HG03159 (cell line): ENCODE measurements around the gene RPL36.
"Not testable (repeated sequence)": the region's sequence is repeated elsewhere in the genome, so short reads cannot be mapped to it uniquely, and the experiment has no call there.

Source experiments
- ATAC-seq: cut with Tn5 transposase; IDR thresholded peaks from one replicate; pipeline ENCODE4 v1.9.1; 2021; ENCODE audit warnings: mild to moderate bottlenecking, moderate library complexity; ENCODE audit not compliant: unreplicated experiment

Gene RPL36

GRCh38 chr19:5703819-5704818 is 14.0 kb downstream of the RPL36 start:
- no peak for ATAC-seq

- no peak for ATAC-seq
Observed at GRCh38 chr19:5705552-5705951, 15.5 kb downstream of the RPL36 start.

- ATAC-seq = no peak
Observed at GRCh38 chr19:5706876-5707573, 16.9 kb downstream of the RPL36 start.

DNA sequence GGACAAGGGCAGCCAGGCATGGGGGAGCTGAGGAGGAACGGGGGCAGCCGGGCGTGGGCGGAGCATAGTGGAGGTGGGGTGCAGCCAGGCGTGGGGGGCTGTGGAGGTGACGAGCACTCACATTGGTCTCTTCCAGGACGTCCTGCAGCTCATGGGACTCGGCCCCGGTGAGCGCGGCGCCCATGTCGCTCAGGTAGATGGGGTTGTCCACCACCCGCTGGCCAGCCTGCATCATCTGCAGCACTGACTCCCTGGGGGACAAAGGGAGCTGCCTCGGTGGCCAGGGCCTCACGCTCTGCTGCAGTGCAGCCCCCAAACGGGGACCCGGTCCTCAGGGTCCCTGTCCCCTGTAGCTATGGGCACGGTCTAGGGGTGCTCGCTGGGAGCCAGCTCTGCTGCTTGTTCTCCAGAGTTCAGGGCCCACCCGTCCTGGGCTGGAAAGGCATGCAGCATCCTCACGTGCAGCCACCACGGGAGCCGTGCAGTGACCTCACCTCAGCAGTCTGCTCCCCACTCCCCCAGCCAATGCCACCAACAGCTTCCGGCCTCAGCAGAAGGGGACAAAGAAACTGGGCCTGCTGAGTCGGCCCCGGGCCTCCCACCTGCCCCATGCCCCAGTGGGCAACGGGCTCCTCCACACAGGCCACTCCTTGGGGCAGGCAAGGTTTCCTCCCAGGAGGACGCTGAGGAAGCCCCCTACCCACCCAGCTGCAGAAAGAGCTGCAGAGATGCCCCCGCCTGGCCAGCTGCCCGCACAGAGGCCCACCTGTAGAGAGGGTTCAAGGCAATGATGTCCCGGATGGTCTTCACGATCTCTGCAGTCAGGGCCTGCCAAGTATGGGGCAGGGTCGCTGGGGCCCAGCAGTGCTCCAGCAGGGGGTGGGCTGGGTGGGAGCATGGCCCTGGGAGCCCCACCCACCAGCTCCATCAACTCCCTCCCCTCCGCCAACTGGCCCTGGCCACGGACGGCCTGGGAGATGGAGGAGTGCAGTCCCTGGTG is 17.8 kb downstream of the RPL36 start:
- no peak for ATAC-seq

DNA sequence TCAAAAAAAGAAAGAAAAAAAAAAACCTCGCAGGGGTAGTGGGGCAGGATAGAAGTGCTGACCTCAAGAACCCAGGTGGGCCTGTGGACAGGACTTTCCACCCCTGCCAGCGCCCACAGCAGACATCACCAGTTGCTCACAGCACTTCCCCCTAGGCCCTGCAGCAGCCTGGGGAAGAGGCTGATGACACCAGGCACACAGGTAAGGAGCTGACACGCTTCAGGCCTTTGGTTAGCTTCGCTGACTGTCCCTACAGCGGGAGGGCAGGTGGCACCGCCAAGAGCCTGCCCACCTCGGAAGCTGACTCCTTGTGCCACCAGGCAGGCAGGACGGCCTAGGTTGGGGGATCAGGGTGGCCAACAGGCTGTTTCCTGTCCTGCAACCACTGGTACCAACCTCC is 20.9 kb downstream of the RPL36 start:
- ATAC-seq = no peak

DNA sequence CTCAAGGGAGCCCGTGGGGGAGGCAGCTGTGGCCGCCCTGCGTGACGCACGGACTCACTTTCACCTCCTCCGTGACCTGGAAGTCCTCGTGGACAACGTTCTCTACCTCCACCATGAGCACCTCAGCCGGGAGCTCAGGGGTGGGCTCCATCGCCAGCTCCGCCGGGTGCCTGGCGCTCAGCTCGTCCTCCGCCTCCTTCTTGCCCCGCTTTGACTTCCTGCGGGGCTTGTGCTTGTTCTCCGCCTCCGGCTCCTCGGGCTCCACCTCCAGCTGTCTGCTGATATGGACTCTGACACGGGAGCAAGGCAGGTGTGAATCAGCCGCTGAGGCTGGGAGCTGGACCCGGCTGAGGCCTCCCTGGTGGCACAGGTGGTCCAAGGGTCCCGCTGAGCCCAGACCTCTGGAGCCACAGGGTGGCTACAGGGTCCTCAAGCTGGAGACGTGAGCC is 21.6 kb downstream of the RPL36 start:
- no peak for ATAC-seq

DNA sequence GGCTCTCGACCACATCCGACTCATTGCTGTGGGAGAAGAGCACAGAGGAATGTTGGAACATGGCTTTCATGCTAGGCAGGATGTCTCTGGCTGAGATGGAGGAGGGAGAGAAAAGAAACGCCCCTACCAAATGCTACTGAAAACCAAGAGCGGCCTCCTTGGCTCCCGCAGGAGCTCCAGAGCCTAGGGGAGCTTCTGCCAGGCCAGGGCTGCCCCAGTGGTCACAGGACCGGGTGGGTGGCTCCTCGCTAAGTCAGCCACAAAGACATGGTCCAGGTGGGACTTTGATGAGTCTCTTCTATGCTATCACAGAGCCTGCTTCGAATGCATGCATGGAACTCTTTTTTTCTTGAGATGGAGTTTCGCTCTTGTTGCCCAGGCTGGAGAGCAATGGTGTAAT is 23.1 kb downstream of the RPL36 start:
- no peak for ATAC-seq

GRCh38 chr19:5714816-5715215 is 24.7 kb downstream of the RPL36 start:
- ATAC-seq = no peak

DNA sequence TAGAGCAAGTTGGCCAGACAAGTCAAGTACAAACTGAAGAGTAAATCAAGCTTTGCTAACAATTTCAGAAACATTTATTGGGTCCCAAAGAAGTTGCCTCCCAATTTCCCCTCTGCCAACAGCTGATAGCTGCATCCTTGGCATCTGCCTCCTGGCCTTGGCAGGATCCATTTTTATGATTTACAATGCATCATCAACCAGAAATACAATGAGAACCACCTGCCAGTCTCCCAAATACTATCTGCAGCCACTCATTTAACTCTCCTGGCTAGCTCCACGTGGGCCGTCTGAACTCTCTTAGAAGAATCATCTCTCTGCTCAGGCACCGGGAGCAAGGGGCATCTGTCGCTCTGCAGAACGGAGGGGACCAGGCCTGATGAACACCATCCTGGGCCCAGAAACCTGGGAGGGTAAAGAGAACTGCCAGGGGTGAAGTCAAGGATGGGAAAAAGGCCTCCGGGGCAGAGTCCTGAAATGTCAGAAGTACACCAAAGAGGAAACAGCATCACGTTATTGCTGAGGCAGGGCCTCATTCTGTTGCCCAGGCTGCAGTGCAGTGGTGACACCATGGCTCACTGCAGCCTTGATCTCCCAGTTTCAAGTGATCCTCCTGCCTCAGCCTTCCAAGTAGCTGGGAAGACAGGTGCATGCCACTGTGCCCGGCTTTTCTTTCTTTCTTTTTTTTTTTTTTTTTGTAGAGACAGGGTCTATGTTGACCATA is 27.3 kb downstream of the RPL36 start:
- ATAC-seq = no peak

GRCh38 chr19:5718037-5718578 is 28.0 kb downstream of the RPL36 start:
- no peak for ATAC-seq

DNA sequence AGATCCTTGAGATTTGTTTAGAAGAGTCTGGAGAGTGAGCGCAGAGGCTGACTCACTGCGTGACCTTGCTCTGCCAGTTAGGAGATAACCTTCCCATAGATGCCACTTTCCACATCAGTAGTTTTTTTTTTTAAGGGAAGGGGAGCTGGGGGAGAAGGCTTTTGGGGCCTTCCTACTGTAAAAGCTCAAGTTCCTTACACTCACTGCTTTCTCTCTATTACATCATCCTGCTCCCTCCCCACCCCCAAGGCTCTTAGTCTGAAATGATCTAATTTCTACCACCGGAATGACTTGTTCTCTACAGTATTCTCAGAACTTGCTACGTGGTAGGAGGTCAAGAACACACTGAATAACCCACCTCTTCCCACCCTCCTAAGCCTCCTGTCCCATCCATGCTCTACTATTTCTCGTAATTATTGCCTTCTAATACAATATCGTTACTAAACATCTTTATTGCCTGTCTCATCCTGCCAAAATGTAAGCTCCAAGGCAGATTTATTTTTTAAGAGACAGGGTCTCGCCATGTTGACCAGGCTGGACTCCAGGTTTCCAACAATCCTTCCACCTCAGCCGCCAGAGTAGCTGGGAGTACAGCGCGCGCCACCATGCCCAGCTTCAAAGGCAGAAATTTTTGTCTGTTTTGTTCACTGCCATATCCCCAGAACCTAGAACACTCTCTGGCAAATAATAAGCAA is 28.6 kb downstream of the RPL36 start:
- no peak for ATAC-seq

GRCh38 chr19:5719274-5719960 is 29.3 kb downstream of the RPL36 start:
- peak; percentile 5 for ATAC-seq

DNA sequence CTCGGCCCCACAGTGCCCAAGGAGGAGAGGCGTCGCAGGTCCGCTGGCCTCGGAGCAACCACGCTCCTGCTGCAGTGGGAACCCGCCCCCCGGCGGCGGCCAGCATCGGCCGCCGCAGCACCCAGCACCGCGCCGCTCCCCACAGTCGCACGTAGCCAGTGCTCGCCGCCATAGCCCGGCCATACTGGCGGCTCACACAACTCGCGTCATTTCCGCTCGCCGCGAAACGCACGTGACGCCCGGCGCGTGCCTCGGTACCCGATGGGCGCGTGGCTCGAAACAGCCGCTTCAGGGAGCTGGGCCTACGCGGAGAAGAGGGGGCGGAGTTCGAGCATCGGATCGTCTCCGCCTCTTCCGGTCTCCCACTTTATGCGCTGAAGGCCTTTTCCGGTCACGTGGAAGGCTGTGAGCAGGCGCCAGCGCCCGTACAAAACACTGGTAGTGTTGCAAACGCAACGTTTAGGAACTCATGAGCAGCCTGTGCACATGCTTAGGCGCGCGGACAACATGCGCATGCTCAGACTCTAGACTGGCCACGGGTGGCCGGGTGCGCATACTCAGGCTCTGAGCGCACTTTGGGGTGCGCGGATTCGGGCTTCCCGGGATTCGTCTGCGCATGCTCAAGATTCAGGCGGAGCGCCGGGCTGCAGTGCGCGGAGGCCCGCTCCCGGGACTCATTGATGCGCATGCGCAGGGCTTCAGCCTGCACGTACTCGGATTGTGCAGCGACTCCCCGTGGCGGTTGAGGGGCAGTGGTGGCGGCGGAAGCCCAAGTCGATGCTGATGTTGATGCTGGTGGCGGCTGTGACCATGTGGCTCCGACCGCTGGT is 30.1 kb downstream of the RPL36 start, which contains the start of the genes CATSPERD and LONP1:
Gene CATSPERD, plus strand, starts transcription at position 677 of the 830 bp plus-strand sequence. Its CDS starts 101 bp downstream, at position 778.
Gene LONP1, minus strand, starts transcription at position 186 of the 830 bp plus-strand sequence. Its CDS starts 14 bp downstream, at position 172.
- ATAC-seq = peak; percentile 81

DNA sequence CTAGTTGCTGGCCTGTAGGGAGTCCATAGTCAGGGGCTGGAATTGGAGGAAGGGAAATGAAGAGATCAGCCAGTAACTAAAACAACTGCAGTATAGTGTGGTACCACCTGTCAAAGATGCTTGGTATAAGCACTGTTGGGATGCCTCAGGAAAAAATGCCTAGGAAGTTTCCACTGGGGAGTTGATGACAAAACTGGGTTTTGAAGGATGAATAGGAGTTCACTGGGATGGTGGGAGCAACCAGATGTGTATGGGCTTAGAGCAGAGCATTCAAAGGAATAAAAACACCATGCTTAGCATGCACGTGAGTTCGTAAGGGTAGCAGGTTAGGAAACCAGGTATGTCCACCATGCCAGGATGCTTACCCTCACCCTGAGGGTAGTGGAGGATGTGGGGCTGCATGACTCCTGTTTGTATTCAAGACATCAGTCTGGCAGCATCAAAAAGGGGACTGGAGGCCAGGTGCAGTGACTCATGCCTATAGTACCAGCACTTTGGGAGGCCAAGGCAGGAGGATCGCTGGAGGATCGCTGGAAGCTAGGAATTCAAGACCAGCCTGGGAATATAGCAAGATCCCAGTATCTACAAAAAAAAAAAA is 37.5 kb downstream of the RPL36 start:
- ATAC-seq = no peak

DNA sequence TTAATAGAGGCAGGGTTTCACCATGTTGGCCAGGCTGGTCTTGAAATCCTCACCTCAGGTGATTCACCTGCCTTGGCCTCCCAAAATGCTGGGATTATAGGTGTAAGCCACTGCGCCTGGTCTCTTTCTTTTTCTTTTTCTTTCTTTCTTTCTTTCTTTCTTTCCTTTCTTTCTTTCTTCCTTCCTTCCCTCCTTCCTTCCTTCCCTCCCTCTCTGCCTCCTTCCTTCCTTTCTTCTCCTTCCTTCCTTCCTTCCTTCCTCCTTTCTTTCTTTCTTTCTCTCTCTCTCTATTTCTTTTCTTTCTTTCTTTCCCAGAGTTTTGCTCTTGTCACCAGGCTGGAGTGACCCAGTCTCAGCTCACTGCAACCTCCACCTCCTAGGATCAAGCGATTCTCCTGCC is 43.1 kb downstream of the RPL36 start:
- ATAC-seq = not testable (repeated sequence)

- ATAC-seq = no peak
Observed at GRCh38 chr19:5738423-5738822, 48.3 kb downstream of the RPL36 start.
